ENCODE results near the gene KIF1A.

The KIF1A gene

GRCh38 chr2:240760121-240760520, 59.9 kb downstream of the KIF1A start:
- H3K4me1 ChIP-seq (ENCODE audit: control insufficient read depth, insufficient read depth, low read length): no peaks in the 10 kb centered on the region
- H3K9me3 ChIP-seq (ENCODE audit: control insufficient read depth, insufficient read depth, low read length): no peaks in the 10 kb centered on the region
- H3K27me3 ChIP-seq (ENCODE audit: control insufficient read depth, insufficient read depth, low read length): no peaks in the 10 kb centered on the region
- H3K9ac ChIP-seq (ENCODE audit: low read depth, low read length): no peak overlapping the region
- peaks cover 73% of the 10 kb centered on the region for H3K36me3 ChIP-seq (ENCODE audit: control insufficient read depth, insufficient read depth, low read length)
- H3K4me3 ChIP-seq (ENCODE audit: low read depth, low read length): no peak overlapping the region

- H3K27me3 ChIP-seq (ENCODE audit: control insufficient read depth, insufficient read depth, low read length): no peaks in the 10 kb centered on the region
These were observed 60.6 kb downstream of the KIF1A start for GRCh38 chr2:240759459-240759858.

GRCh38 chr2:240757086-240757614, 62.9 kb downstream of the KIF1A start:
- no peaks in the 10 kb centered on the region for H3K4me1 ChIP-seq (ENCODE audit: control insufficient read depth, insufficient read depth, low read length)
- H3K9me3 ChIP-seq (ENCODE audit: control insufficient read depth, insufficient read depth, low read length): no peaks in the 10 kb centered on the region
- no peak overlapping the region for H3K9ac ChIP-seq (ENCODE audit: low read depth, low read length)
- H3K36me3 ChIP-seq (ENCODE audit: control insufficient read depth, insufficient read depth, low read length): peaks cover 62% of the 10 kb centered on the region
- H3K27me3 ChIP-seq (ENCODE audit: control insufficient read depth, insufficient read depth, low read length): no peaks in the 10 kb centered on the region
- no peak overlapping the region for H3K4me3 ChIP-seq (ENCODE audit: low read depth, low read length)

More at GRCh38 chr2:240759459-240759858, 60.6 kb downstream of the KIF1A start:
- Histone ChIP-seq H3K4me3 (ENCODE audit: low read depth, low read length) (no peak overlapping the region), H3K4me1 (ENCODE audit: control insufficient read depth, insufficient read depth, low read length) (no peaks in the 10 kb centered on the region), H3K9ac (ENCODE audit: low read depth, low read length) (no peak overlapping the region), H3K36me3 (ENCODE audit: control insufficient read depth, insufficient read depth, low read length) (peaks cover 67% of the 10 kb centered on the region), H3K9me3 (ENCODE audit: control insufficient read depth, insufficient read depth, low read length) (no peaks in the 10 kb centered on the region)

DNA sequence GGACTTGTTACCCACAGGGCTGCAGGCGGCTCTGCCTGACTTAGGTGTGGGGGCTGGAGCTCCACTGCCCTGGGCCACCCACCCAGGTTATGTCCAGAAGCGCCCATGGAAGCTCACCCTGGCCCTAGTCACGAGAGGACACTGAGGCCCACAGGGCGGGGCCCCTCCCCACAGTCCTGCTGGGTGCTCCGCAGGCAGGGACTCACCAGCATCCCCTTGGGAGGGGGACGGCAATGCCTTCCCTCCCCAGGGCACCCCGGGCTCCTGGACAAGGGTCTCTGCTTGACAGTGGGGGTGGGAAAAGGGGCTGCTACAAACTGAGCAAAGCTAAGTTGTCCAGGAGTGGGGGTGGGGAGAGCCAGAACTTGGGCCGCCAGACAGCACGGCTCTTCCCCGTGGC, 67.8 kb downstream of the KIF1A start:
- Histone ChIP-seq H3K4me1 (ENCODE audit: control insufficient read depth, insufficient read depth, low read length) (no peaks in the 10 kb centered on the region), H3K27me3 (ENCODE audit: control insufficient read depth, insufficient read depth, low read length) (no peaks in the 10 kb centered on the region), H3K9ac (ENCODE audit: low read depth, low read length) (no peak overlapping the region), H3K36me3 (ENCODE audit: control insufficient read depth, insufficient read depth, low read length) (peaks cover 60% of the 10 kb centered on the region), H3K9me3 (ENCODE audit: control insufficient read depth, insufficient read depth, low read length) (no peaks in the 10 kb centered on the region), H3K4me3 (ENCODE audit: low read depth, low read length) (no peak overlapping the region)

GRCh38 chr2:240750409-240750808, 69.6 kb downstream of the KIF1A start:
- H3K4me3 ChIP-seq (ENCODE audit: low read depth, low read length): no peak overlapping the region
- no peaks in the 10 kb centered on the region for H3K27me3 ChIP-seq (ENCODE audit: control insufficient read depth, insufficient read depth, low read length)
- H3K36me3 ChIP-seq (ENCODE audit: control insufficient read depth, insufficient read depth, low read length): peaks cover 70% of the 10 kb centered on the region

GRCh38 chr2:240749516-240749915, 70.5 kb downstream of the KIF1A start:
- no peaks in the 10 kb centered on the region for H3K4me1 ChIP-seq (ENCODE audit: control insufficient read depth, insufficient read depth, low read length)
- H3K9ac ChIP-seq (ENCODE audit: low read depth, low read length): no peak overlapping the region
- H3K36me3 ChIP-seq (ENCODE audit: control insufficient read depth, insufficient read depth, low read length): peaks cover 77% of the 10 kb centered on the region
- H3K27me3 ChIP-seq (ENCODE audit: control insufficient read depth, insufficient read depth, low read length): no peaks in the 10 kb centered on the region
- no peaks in the 10 kb centered on the region for H3K9me3 ChIP-seq (ENCODE audit: control insufficient read depth, insufficient read depth, low read length)
- no peak overlapping the region for H3K4me3 ChIP-seq (ENCODE audit: low read depth, low read length)

More at GRCh38 chr2:240750409-240750808, 69.6 kb downstream of the KIF1A start:
- Histone ChIP-seq H3K9ac (ENCODE audit: low read depth, low read length) (no peak overlapping the region), H3K9me3 (ENCODE audit: control insufficient read depth, insufficient read depth, low read length) (no peaks in the 10 kb centered on the region), H3K4me1 (ENCODE audit: control insufficient read depth, insufficient read depth, low read length) (no peaks in the 10 kb centered on the region)

- no peaks in the 10 kb centered on the region for H3K27me3 ChIP-seq (ENCODE audit: control insufficient read depth, insufficient read depth, low read length)
- H3K4me3 ChIP-seq (ENCODE audit: low read depth, low read length): no peak overlapping the region
- no peaks in the 10 kb centered on the region for H3K4me1 ChIP-seq (ENCODE audit: control insufficient read depth, insufficient read depth, low read length)
- peaks cover 85% of the 10 kb centered on the region for H3K36me3 ChIP-seq (ENCODE audit: control insufficient read depth, insufficient read depth, low read length)
- no peak overlapping the region for H3K9ac ChIP-seq (ENCODE audit: low read depth, low read length)
- no peaks in the 10 kb centered on the region for H3K9me3 ChIP-seq (ENCODE audit: control insufficient read depth, insufficient read depth, low read length)
These were observed 72.8 kb downstream of the KIF1A start for GRCh38 chr2:240747256-240747655.

DNA sequence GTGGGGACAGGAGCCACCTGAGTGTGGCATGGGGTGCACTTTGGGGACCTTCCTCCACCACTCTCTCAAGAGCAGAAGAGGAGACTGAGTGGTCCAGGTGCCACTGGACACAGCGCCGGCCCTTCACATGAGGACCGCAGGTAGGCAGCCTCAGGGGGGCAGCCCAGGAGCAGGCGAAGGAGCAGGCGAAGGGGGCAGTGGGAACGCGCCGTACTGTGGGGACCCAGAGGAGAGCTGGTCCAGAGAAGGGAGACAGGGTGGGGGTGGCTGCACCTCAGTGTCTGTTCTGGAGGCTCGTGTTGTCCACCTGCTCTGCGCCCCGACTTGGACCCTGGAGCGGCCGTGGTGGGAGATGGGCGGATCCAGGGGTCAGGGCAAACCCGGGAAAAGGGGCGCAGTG, 73.3 kb downstream of the KIF1A start:
- Histone ChIP-seq H3K36me3 (ENCODE audit: control insufficient read depth, insufficient read depth, low read length) (peaks cover 85% of the 10 kb centered on the region), H3K4me1 (ENCODE audit: control insufficient read depth, insufficient read depth, low read length) (no peaks in the 10 kb centered on the region)

GRCh38 chr2:240745962-240746361, 74.1 kb downstream of the KIF1A start:
- Histone ChIP-seq H3K27me3 (ENCODE audit: control insufficient read depth, insufficient read depth, low read length) (no peaks in the 10 kb centered on the region), H3K36me3 (ENCODE audit: control insufficient read depth, insufficient read depth, low read length) (peaks cover 80% of the 10 kb centered on the region), H3K9me3 (ENCODE audit: control insufficient read depth, insufficient read depth, low read length) (no peaks in the 10 kb centered on the region), H3K4me3 (ENCODE audit: low read depth, low read length) (no peak overlapping the region), H3K4me1 (ENCODE audit: control insufficient read depth, insufficient read depth, low read length) (no peaks in the 10 kb centered on the region), H3K9ac (ENCODE audit: low read depth, low read length) (no peak overlapping the region)

More for the DNA sequence above, 73.3 kb downstream of the KIF1A start:
- no peaks in the 10 kb centered on the region for H3K27me3 ChIP-seq (ENCODE audit: control insufficient read depth, insufficient read depth, low read length)
- no peak overlapping the region for H3K4me3 ChIP-seq (ENCODE audit: low read depth, low read length)
- H3K9me3 ChIP-seq (ENCODE audit: control insufficient read depth, insufficient read depth, low read length): no peaks in the 10 kb centered on the region
- H3K9ac ChIP-seq (ENCODE audit: low read depth, low read length): no peak overlapping the region

GRCh38 chr2:240745456-240745855, 74.6 kb downstream of the KIF1A start:
- Histone ChIP-seq H3K9ac (ENCODE audit: low read depth, low read length) (no peak overlapping the region), H3K36me3 (ENCODE audit: control insufficient read depth, insufficient read depth, low read length) (peaks cover 81% of the 10 kb centered on the region), H3K4me3 (ENCODE audit: low read depth, low read length) (no peak overlapping the region), H3K27me3 (ENCODE audit: control insufficient read depth, insufficient read depth, low read length) (no peaks in the 10 kb centered on the region), H3K4me1 (ENCODE audit: control insufficient read depth, insufficient read depth, low read length) (no peaks in the 10 kb centered on the region), H3K9me3 (ENCODE audit: control insufficient read depth, insufficient read depth, low read length) (no peaks in the 10 kb centered on the region)

DNA sequence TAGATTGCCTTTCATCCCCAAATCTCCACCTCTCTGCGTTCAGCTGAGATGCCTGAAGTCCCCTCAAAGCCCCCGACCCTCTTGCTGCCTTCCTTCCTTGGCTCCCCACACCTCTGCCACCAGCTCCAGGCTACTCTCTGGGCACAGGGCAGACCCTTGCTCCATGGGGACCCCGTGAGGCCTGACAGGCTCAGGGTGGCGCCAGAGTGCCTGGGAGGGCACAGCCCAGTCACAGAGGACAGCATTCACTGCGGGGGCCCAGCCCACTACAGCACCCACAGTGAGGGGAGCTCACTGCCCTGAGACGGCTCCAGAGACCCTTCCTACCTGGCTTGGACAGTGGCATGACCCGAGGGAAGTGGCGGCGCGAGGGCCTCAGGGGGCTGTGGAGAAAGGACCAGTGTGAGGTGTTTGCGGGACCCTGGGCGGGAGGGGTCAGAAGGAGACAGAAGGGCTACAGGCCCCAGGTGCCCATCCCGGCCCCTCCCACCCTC, 77.4 kb downstream of the KIF1A start:
- no peak overlapping the region for H3K9ac ChIP-seq (ENCODE audit: low read depth, low read length)
- no peaks in the 10 kb centered on the region for H3K9me3 ChIP-seq (ENCODE audit: control insufficient read depth, insufficient read depth, low read length)
- no peaks in the 10 kb centered on the region for H3K4me1 ChIP-seq (ENCODE audit: control insufficient read depth, insufficient read depth, low read length)
- peaks cover 86% of the 10 kb centered on the region for H3K36me3 ChIP-seq (ENCODE audit: control insufficient read depth, insufficient read depth, low read length)
- no peak overlapping the region for H3K4me3 ChIP-seq (ENCODE audit: low read depth, low read length)
- no peaks in the 10 kb centered on the region for H3K27me3 ChIP-seq (ENCODE audit: control insufficient read depth, insufficient read depth, low read length)

GRCh38 chr2:240741091-240741490, 78.9 kb downstream of the KIF1A start:
- no peaks in the 10 kb centered on the region for H3K9me3 ChIP-seq (ENCODE audit: control insufficient read depth, insufficient read depth, low read length)
- no peaks in the 10 kb centered on the region for H3K4me1 ChIP-seq (ENCODE audit: control insufficient read depth, insufficient read depth, low read length)
- H3K4me3 ChIP-seq (ENCODE audit: low read depth, low read length): no peak overlapping the region
- H3K27me3 ChIP-seq (ENCODE audit: control insufficient read depth, insufficient read depth, low read length): no peaks in the 10 kb centered on the region
- H3K36me3 ChIP-seq (ENCODE audit: control insufficient read depth, insufficient read depth, low read length): peaks cover 84% of the 10 kb centered on the region
- no peak overlapping the region for H3K9ac ChIP-seq (ENCODE audit: low read depth, low read length)

Measured in iPS-15b (cell line).